ENCODE data around the gene IL1RAP.

DNA sequence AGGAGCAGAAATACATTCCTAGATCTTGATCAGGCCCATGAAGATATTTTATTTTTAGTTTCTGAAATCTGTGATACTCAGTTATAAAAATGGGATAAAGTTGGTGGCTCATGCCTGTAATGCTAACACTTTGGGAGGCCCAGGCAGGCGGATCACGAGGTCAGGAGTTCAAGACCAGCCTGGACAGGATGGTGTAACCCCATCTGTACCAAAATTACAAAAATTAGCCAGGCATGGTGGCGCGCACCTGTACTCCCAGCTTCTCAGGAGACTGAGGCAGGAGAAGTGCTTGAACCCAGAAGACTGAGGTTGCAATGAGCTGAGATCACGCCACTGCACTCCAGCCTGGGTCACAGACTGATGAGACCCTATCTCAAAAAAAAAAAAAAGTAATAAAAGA, 105.5 kb downstream of the IL1RAP start:
- no peak for TF ChIP-seq EZH2 (IDR thresholded peaks at IDR 0.05; ENCODE audit: borderline replicate concordance)
- no peak for TF ChIP-seq EZH2phosphoT487 (IDR thresholded peaks at IDR 0.05; ENCODE audit: low read depth, severe bottlenecking, unreplicated experiment)
- TF ChIP-seq, protein P1, sequence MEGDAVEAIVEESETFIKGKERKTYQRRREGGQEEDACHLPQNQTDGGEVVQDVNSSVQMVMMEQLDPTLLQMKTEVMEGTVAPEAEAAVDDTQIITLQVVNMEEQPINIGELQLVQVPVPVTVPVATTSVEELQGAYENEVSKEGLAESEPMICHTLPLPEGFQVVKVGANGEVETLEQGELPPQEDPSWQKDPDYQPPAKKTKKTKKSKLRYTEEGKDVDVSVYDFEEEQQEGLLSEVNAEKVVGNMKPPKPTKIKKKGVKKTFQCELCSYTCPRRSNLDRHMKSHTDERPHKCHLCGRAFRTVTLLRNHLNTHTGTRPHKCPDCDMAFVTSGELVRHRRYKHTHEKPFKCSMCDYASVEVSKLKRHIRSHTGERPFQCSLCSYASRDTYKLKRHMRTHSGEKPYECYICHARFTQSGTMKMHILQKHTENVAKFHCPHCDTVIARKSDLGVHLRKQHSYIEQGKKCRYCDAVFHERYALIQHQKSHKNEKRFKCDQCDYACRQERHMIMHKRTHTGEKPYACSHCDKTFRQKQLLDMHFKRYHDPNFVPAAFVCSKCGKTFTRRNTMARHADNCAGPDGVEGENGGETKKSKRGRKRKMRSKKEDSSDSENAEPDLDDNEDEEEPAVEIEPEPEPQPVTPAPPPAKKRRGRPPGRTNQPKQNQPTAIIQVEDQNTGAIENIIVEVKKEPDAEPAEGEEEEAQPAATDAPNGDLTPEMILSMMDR (IDR thresholded peaks at IDR 0.05; ENCODE audit: poor library complexity), result no peak

Measured in hepatocyte (in vitro differentiated cells).